GM12878 (cell line): ENCODE measurements around the gene ABHD8. TPM values are rescaled to one million over a fixed set of nuclear protein-coding genes. Genes with fewer than 3 reads are reported as not detected.

Source experiments
- CEBPB ChIP-seq, 2 experiments: fragments of 150-350 bp in 1 of 2; IDR thresholded peaks; 2 replicates each; pipeline ENCODE4 v1.6.1; 2012 to 2014; ENCODE audit warnings: low read depth in 2 of 2, low read length in 2 of 2, borderline replicate concordance in 1 of 2, inconsistent platforms in 1 of 2
- MYC ChIP-seq: IDR thresholded peaks from 2 replicates; pipeline ENCODE4 v1.6.1; 2011; ENCODE audit warnings: mild to moderate bottlenecking, low read length, moderate library complexity, inconsistent platforms; ENCODE audit not compliant: insufficient read depth, insufficient replicate concordance, insufficient read length, severe bottlenecking
- NRF1 ChIP-seq: conservative IDR thresholded peaks from 2 replicates; pipeline ENCODE4 v1.6.1; 2011; ENCODE audit warnings: mild to moderate bottlenecking, low read depth, low read length, improper control_type of control experiment
- RAD21 ChIP-seq: IDR thresholded peaks from 2 replicates; pipeline ENCODE4 v1.6.1; 2011; ENCODE audit warnings: mild to moderate bottlenecking, low read depth, low read length, moderate library complexity; ENCODE audit not compliant: insufficient read depth
- RB1 ChIP-seq: fragments of 450-650 bp; formaldehyde crosslinking; IDR thresholded peaks from 2 replicates; pipeline ENCODE4 v1.6.1; 2017; ENCODE audit warnings: mild to moderate bottlenecking, borderline replicate concordance
- SUZ12 ChIP-seq: fragments of 200-600 bp; sonication (generic); IDR thresholded peaks from one replicate; pipeline ENCODE4 v1.6.1; 2018; ENCODE audit warnings: antibody characterized with exemption, mild to moderate bottlenecking; ENCODE audit not compliant: unreplicated experiment
- TAF1 ChIP-seq: IDR thresholded peaks from 2 replicates; pipeline ENCODE4 v1.6.1; 2011; ENCODE audit warnings: mild to moderate bottlenecking, low read depth, low read length, borderline replicate concordance
- ZNF217 ChIP-seq: fragments of 450-650 bp; IDR thresholded peaks from 2 replicates; pipeline ENCODE4 v1.6.1; 2017; ENCODE audit warnings: antibody characterized with exemption, mild to moderate bottlenecking
- ZNF24 ChIP-seq: fragments of 450-650 bp; IDR thresholded peaks from 2 replicates; pipeline ENCODE4 v1.6.1; 2017; ENCODE audit warnings: antibody characterized with exemption, mild to moderate bottlenecking
- polyA plus RNA-seq, 11 experiments: library from polyadenylated mRNA; depleted of rRNA in 4 of 11; unstranded in 6 of 11; stranded (reverse) in 5 of 11; fragments of >200 nt; fragmentation: Nextera tagmentation in 4 of 11; fragmentation: Illumina TruSeq in 1 of 11; extraction: Ambion mirVana in 4 of 11; extraction: Trizol in 1 of 11; gene quantifications; 1 replicate in 1 of 11; 2 replicates in 10 of 11; pipeline versions ENCODE4 v1.2.1 to v1.2.3, GENCODE V29; 2011 to 2016; ENCODE audit warnings: inconsistent platforms in 2 of 11, missing spikeins in 2 of 11, low read depth in 1 of 11
- total RNA-seq, 4 experiments: library from RNA; depleted of rRNA in 3 of 4; stranded (reverse); fragments of >200 nt in 3 of 4; fragmentation: Illumina TruSeq in 1 of 4; extraction: Trizol in 1 of 4; gene quantifications; 2 replicates each; pipeline versions ENCODE4 v1.2.1 to v1.2.3, GENCODE V29; 2013 to 2021
- TF ChIP-seq, protein P1 (sequence below): IDR thresholded peaks from 2 replicates; pipeline ENCODE4 v1.6.1; 2011; ENCODE audit warnings: low read depth, low read length, improper control_type of control experiment, borderline replicate concordance
- TF ChIP-seq, protein P2 (sequence below): IDR thresholded peaks from 2 replicates; pipeline ENCODE4 v1.6.1; 2011; ENCODE audit warnings: mild to moderate bottlenecking, low read depth, low read length, moderate library complexity; ENCODE audit not compliant: insufficient replicate concordance
- TF ChIP-seq, protein P3 (sequence below): IDR thresholded peaks from 2 replicates; pipeline ENCODE4 v1.6.1; 2012; ENCODE audit warnings: low read length, inconsistent platforms
- TF ChIP-seq, protein P4 (sequence below): fragments of 450-650 bp; IDR thresholded peaks from 2 replicates; pipeline ENCODE4 v1.6.1; 2017; ENCODE audit warnings: mild to moderate bottlenecking, moderate library complexity

ABHD8 gene
- total and polyA plus RNA-seq, 10 of the 15 experiments (the other 5 are each of a cell fraction or from before 2014, with no cell fraction given): 0.03 to 12.5 (median 6.0) TPM

DNA sequence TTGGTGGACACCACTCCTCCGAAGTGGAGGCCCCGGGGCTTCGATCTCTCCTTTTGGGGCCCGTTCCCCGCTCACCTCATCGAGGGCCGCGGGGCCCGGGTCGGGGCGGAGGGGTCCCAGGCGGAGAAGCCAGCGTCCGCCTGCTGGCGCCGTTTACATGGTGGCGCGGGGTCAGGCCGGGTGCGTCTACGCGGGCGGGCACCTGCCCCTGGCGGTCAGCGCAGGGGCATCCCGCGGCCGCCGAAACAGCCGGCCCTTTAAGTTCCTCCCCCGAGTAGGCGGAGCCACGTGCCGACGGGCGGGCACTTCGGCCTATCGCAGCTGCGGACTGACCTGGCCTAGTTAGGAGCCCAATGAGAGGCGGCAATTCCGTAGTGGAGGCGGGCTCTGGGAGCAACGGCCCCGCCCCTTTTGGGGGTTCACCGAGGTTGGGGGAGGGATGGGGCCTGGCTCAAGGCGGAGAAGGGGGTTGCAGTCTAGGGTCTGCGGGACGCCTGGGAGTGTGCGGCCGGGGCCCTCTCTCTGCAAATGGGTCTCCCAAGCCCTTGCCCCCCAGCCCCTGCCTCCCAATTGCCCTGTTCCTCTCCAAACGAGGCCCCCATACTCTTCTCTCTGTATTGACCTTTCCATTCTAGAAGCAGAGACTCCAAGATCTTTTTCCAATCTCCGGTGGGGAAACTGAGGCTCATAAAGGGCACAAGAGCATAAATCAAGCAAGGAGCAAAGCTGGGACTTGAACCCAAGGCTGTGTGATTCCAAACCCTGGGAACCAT, at the start of gene ABHD8 (continued):
- TF ChIP-seq CEBPB (IDR thresholded peaks at IDR 0.05; ENCODE audit: borderline replicate concordance in 1 of 2, low read depth in 2 of 2, low read length in 2 of 2) (no peak), ZNF24 (no peak), MYC (no peak), RAD21 (no peak), NRF1 (no peak), ZNF217 (no peak), SUZ12 (no peak), RB1 (peak; percentile 70; the same call in 1 of the 2 replicates), TAF1 (no peak)
- TF ChIP-seq, protein P1, sequence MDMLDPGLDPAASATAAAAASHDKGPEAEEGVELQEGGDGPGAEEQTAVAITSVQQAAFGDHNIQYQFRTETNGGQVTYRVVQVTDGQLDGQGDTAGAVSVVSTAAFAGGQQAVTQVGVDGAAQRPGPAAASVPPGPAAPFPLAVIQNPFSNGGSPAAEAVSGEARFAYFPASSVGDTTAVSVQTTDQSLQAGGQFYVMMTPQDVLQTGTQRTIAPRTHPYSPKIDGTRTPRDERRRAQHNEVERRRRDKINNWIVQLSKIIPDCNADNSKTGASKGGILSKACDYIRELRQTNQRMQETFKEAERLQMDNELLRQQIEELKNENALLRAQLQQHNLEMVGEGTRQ: peak; percentile 40
- TF ChIP-seq, protein P2, sequence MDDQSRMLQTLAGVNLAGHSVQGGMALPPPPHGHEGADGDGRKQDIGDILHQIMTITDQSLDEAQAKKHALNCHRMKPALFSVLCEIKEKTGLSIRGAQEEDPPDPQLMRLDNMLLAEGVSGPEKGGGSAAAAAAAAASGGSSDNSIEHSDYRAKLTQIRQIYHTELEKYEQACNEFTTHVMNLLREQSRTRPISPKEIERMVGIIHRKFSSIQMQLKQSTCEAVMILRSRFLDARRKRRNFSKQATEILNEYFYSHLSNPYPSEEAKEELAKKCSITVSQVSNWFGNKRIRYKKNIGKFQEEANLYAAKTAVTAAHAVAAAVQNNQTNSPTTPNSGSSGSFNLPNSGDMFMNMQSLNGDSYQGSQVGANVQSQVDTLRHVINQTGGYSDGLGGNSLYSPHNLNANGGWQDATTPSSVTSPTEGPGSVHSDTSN: peak; percentile 99
- TF ChIP-seq, protein P3, sequence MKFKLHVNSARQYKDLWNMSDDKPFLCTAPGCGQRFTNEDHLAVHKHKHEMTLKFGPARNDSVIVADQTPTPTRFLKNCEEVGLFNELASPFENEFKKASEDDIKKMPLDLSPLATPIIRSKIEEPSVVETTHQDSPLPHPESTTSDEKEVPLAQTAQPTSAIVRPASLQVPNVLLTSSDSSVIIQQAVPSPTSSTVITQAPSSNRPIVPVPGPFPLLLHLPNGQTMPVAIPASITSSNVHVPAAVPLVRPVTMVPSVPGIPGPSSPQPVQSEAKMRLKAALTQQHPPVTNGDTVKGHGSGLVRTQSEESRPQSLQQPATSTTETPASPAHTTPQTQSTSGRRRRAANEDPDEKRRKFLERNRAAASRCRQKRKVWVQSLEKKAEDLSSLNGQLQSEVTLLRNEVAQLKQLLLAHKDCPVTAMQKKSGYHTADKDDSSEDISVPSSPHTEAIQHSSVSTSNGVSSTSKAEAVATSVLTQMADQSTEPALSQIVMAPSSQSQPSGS: no peak
- TF ChIP-seq, protein P4, sequence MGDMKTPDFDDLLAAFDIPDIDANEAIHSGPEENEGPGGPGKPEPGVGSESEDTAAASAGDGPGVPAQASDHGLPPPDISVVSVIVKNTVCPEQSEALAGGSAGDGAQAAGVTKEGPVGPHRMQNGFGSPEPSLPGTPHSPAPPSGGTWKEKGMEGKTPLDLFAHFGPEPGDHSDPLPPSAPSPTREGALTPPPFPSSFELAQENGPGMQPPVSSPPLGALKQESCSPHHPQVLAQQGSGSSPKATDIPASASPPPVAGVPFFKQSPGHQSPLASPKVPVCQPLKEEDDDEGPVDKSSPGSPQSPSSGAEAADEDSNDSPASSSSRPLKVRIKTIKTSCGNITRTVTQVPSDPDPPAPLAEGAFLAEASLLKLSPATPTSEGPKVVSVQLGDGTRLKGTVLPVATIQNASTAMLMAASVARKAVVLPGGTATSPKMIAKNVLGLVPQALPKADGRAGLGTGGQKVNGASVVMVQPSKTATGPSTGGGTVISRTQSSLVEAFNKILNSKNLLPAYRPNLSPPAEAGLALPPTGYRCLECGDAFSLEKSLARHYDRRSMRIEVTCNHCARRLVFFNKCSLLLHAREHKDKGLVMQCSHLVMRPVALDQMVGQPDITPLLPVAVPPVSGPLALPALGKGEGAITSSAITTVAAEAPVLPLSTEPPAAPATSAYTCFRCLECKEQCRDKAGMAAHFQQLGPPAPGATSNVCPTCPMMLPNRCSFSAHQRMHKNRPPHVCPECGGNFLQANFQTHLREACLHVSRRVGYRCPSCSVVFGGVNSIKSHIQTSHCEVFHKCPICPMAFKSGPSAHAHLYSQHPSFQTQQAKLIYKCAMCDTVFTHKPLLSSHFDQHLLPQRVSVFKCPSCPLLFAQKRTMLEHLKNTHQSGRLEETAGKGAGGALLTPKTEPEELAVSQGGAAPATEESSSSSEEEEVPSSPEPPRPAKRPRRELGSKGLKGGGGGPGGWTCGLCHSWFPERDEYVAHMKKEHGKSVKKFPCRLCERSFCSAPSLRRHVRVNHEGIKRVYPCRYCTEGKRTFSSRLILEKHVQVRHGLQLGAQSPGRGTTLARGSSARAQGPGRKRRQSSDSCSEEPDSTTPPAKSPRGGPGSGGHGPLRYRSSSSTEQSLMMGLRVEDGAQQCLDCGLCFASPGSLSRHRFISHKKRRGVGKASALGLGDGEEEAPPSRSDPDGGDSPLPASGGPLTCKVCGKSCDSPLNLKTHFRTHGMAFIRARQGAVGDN: no peak
- TF ChIP-seq, all 136 proteins: peak for 38
